Measurements from ENCODE around the gene PRKN.

GRCh38 chr6:161890133-161890831 is 837.3 kb downstream of the PRKN start:
- TF ChIP-seq CTCF (conservative IDR thresholded peaks at IDR 0.05 in 1 of 2, IDR thresholded peaks at IDR 0.05 in 1 of 2; ENCODE audit: low read depth in 1 of 2, low read length in 2 of 2) (no peak), EZH2 (IDR thresholded peaks at IDR 0.05; ENCODE audit: low read length, missing control alignments) (no peak)

Measured in fibroblast of lung (primary cell).